Measurements from ENCODE around the gene CTDSPL2. TPM values are rescaled to one million over a fixed set of nuclear protein-coding genes. Genes with fewer than 3 reads are reported as not detected.

Gene CTDSPL2
- total RNA-seq, 1 donor from 2014 or later: 49.5 TPM

DNA sequence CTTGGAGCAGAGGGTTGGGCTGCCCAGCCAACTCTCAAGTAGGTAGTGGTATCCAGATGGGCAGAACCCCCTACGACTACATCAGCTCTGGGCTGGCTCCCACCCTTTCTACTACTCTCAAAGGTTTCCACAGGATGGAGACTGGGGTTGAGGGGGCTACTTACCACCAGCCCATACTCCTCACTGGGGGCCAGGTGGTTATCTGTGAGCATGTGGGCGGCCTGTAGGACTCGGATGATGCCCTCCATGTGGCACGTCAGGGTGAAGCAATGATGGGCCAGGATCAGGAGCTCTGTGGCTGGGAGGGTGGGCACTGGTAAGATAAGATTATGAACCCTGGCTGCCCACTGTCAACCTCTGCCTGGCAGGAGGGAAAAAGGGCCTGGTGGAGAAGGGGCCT, 142.9 kb downstream of the CTDSPL2 start:
- ATAC-seq (no peak), DNase-seq (ENCODE audit: low spot score) (no peak)
- intact Hi-C loops (cut with DNase I): no loop called here

DNA sequence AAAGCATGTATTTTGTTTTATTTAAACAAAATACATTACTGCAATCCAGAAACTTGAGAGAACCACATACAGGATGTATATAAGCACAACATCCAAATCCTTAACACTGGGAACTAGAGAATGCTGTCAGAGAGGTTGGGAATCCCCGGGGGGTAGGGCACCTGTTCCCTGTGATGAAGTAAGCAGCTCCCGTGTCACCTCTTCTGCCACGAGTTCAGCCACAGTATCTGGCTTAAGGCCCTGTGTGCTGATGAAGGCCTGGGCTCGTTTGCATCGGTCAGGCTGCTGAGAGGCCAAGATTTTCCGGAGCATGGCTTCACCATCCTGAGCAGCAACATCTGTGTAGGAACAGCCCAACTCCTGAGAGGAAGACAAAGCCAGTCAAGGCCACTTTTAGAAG, 146.0 kb downstream of the CTDSPL2 start:
- intact Hi-C loops (cut with DNase I): no loop called here
- DNase-seq (ENCODE audit: low spot score) (no peak), ATAC-seq (no peak)

DNA sequence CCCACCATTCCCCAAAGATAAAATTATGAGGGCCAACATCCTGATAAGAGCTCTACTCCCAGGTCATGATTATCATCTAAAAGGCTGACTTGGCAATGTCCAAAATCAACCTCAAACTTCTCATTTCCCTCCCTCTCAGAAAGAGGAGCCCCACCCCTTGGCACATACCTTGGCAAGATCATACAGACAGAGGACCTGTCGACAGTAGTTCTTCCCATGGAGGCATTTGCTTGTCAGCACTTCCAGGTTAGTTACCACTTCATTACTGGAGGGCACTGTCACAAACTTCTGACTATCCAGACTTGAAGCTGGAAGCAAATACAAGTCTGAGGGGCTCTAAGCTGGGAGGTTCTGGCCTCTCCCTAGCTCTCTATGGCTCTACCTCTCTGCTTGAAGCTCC, 147.3 kb downstream of the CTDSPL2 start:
- intact Hi-C loops (cut with DNase I): no loop called here
- ATAC-seq: no peak
- DNase-seq (ENCODE audit: low spot score): no peak

Other genes with a start within 250 kb of the CTDSPL2 start
- gene FRMD5, start 232.4 kb upstream of the CTDSPL2 start, total RNA-seq: 6.7 TPM
- 119 TPM for gene GOLM2, start 138.9 kb upstream of the CTDSPL2 start, total RNA-seq
- 68.9 TPM for gene EIF3J, start 109.5 kb downstream of the CTDSPL2 start, total RNA-seq
- 88.0 TPM for gene SPG11, start 236.0 kb downstream of the CTDSPL2 start, total RNA-seq